Breast epithelium (tissue), 3 donors: ENCODE measurements around the gene CDHR2.
"Not testable (repeated sequence)": the region's sequence is repeated elsewhere in the genome, so short reads cannot be mapped to it uniquely, and the experiment has no call there.

Source experiments
- CTCF ChIP-seq, 3 donors: fragments of 450-650 bp; IDR thresholded peaks; one replicate each; pipeline ENCODE4 v1.5.1; 2016 to 2017; ENCODE audit warnings: antibody characterized with exemption in 3 of 3, mild to moderate bottlenecking in 3 of 3, moderate library complexity in 3 of 3
- POLR2A ChIP-seq: fragments of 450-650 bp; IDR thresholded peaks from one replicate; pipeline ENCODE4 v1.6.1; 2016; ENCODE audit warnings: antibody characterized with exemption, mild to moderate bottlenecking, moderate library complexity

- not testable (repeated sequence) for TF ChIP-seq POLR2A; CTCF (IDR thresholded peaks at IDR 0.05)
Observed at GRCh38 chr5:176550937-176551336, 1.8 kb downstream of the CDHR2 start.
